KMS-11 (cell line): ENCODE results near the gene FAM168B.

ENCODE experiments used
- H2AFZ ChIP-seq: fragments of 200-600 bp; sonication (generic); 2 replicates; pipeline ENCODE4 v1.6.1; 2016; ENCODE audit warnings: antibody characterized with exemption, mixed run types, low read depth
- H3K27ac ChIP-seq: fragments of 200-600 bp; sonication (generic); 2 replicates; pipeline ENCODE4 v1.6.1; 2016; ENCODE audit warnings: mild to moderate bottlenecking, mixed run types
- H3K27me3 ChIP-seq: fragments of 200-600 bp; sonication (generic); 2 replicates; pipeline ENCODE4 v1.6.1; 2017; ENCODE audit warnings: mild to moderate bottlenecking, low read depth, mixed run types, moderate library complexity; ENCODE audit not compliant: insufficient read depth
- H3K36me3 ChIP-seq: fragments of 200-600 bp; sonication (generic); 2 replicates; pipeline ENCODE4 v1.6.1; 2017; ENCODE audit warnings: mild to moderate bottlenecking, mixed run types; ENCODE audit not compliant: insufficient read depth
- H3K4me1 ChIP-seq: fragments of 200-600 bp; sonication (generic); 2 replicates; pipeline ENCODE4 v1.6.1; 2016; ENCODE audit warnings: mild to moderate bottlenecking, low read depth, mixed run types; ENCODE audit not compliant: poor library complexity, severe bottlenecking
- H3K4me2 ChIP-seq: fragments of 200-600 bp; sonication (generic); 2 replicates; pipeline ENCODE4 v1.7.0; 2016; ENCODE audit warnings: mild to moderate bottlenecking, mixed run types
- H3K4me3 ChIP-seq: fragments of 200-600 bp; sonication (generic); IDR thresholded peaks from 2 replicates; pipeline ENCODE4 v1.6.1; 2017; ENCODE audit warnings: low read depth, low read length, mixed read lengths; ENCODE audit not compliant: insufficient read depth
- H3K79me2 ChIP-seq: fragments of 200-600 bp; sonication (generic); 2 replicates; pipeline ENCODE4 v1.6.1; 2016; ENCODE audit warnings: low read depth, mixed run types; ENCODE audit not compliant: insufficient read depth
- H3K9ac ChIP-seq: fragments of 200-600 bp; sonication (generic); 2 replicates; pipeline ENCODE4 v1.6.1; 2016; ENCODE audit warnings: mild to moderate bottlenecking, mixed run types
- H4K20me1 ChIP-seq: fragments of 200-600 bp; sonication (generic); 2 replicates; pipeline ENCODE4 v1.6.1; 2016; ENCODE audit warnings: mild to moderate bottlenecking, mixed run types; ENCODE audit not compliant: insufficient read depth
- CTCF ChIP-seq: fragments of 200-600 bp; sonication (generic); conservative IDR thresholded peaks from 2 replicates; pipeline ENCODE4 v1.6.1; 2017; ENCODE audit warnings: low read depth, mild to moderate bottlenecking, antibody characterized with exemption, low read length, moderate library complexity, mixed read lengths

FAM168B gene

DNA sequence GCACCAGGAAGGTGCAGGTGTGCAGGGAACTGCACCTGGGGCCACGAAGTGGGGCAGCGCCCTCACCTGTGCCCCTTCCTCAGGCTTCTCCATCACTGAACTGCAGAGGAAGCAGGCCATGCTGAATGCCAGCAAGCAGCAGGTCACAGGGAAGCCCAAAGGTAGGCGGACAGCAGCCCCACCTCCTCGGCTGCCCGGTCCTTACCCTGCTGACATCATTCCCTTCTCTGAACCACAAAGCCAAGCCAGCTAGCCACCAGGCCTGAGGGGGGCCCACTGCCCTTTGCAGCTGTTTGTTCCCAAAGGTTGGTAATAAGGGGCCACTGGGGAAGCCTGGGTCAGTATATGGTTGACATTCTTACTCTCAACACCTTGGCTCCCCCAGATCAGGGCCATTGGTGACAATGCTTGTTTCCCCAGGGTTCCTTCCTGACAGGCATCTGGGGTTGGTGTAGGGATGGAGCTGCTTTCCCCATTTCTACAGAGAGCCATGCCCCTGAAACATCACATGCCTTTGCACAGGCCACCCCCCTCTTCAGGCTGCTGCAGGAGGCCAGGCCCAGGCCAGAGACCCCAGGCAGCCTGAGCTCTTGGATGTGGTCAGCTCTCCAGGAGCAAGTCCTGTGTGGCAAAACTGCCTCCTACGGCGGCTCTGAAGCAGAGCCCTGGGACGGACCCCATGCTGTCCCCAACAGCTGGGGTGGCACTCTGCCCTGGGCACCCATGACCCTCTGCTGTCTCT, 47.8 kb downstream of the FAM168B start:
- H3K9ac ChIP-seq = no peak overlapping the region
- no peaks in the 10 kb centered on the region for H3K79me2 ChIP-seq
- H3K4me2 ChIP-seq = no peak overlapping the region
- TF ChIP-seq CTCF = no peak
- H3K27ac ChIP-seq = no peak overlapping the region
- no peaks in the 10 kb centered on the region for H4K20me1 ChIP-seq
- H3K4me1 ChIP-seq = no peaks in the 10 kb centered on the region
- H3K36me3 ChIP-seq = no peaks in the 10 kb centered on the region
- no peak overlapping the region for H2AFZ ChIP-seq
- no peak overlapping the region for H3K4me3 ChIP-seq
- H3K27me3 ChIP-seq = no peaks in the 10 kb centered on the region

GRCh38 chr2:131044757-131045150, 48.5 kb downstream of the FAM168B start:
- H3K4me3 ChIP-seq = no peak overlapping the region
- H3K4me2 ChIP-seq = no peak overlapping the region
- H3K36me3 ChIP-seq = no peaks in the 10 kb centered on the region
- no peak overlapping the region for H2AFZ ChIP-seq
- no peak overlapping the region for H3K27ac ChIP-seq
- H3K4me1 ChIP-seq = no peaks in the 10 kb centered on the region
- no peaks in the 10 kb centered on the region for H3K79me2 ChIP-seq
- no peak overlapping the region for H3K9ac ChIP-seq
- no peak for TF ChIP-seq CTCF
- H4K20me1 ChIP-seq = no peaks in the 10 kb centered on the region
- H3K27me3 ChIP-seq = no peaks in the 10 kb centered on the region

GRCh38 chr2:131044075-131044756, 49.0 kb downstream of the FAM168B start:
- H3K27ac ChIP-seq = no peak overlapping the region
- H3K36me3 ChIP-seq = no peaks in the 10 kb centered on the region
- no peak for TF ChIP-seq CTCF
- H3K9ac ChIP-seq = no peak overlapping the region
- no peak overlapping the region for H3K4me2 ChIP-seq
- no peaks in the 10 kb centered on the region for H4K20me1 ChIP-seq
- no peaks in the 10 kb centered on the region for H3K79me2 ChIP-seq
- no peaks in the 10 kb centered on the region for H3K27me3 ChIP-seq
- H3K4me3 ChIP-seq = no peak overlapping the region
- H2AFZ ChIP-seq = no peak overlapping the region
- H3K4me1 ChIP-seq = no peaks in the 10 kb centered on the region

- Histone ChIP-seq H3K4me2 (no peak overlapping the region), H4K20me1 (no peaks in the 10 kb centered on the region), H3K27ac (no peak overlapping the region), H3K9ac (no peak overlapping the region), H3K4me1 (no peaks in the 10 kb centered on the region), H3K79me2 (no peaks in the 10 kb centered on the region), H3K4me3 (no peak overlapping the region), H2AFZ (no peak overlapping the region), H3K27me3 (no peaks in the 10 kb centered on the region), H3K36me3 (no peaks in the 10 kb centered on the region)
- TF ChIP-seq CTCF = no peak
These were observed 49.8 kb downstream of the FAM168B start for GRCh38 chr2:131043199-131044074.
